Endometrial microvascular endothelial cells (primary cell): ENCODE results near the gene STX3. TPM values are rescaled to one million over a fixed set of nuclear protein-coding genes. Genes with fewer than 3 reads are reported as not detected.

ENCODE experiments used
- total RNA-seq: library from RNA; depleted of rRNA; stranded (reverse); fragments of >200 nt; gene quantifications from one replicate; pipeline ENCODE4 v1.2.3, GENCODE V29; 2015; ENCODE audit errors: inconsistent ontology term

The STX3 gene
- total RNA-seq, 1 donor from 2014 or later, result 24.4 TPM

Other genes starting within 250 kb of the STX3 start
- not detected for gene OR4D9, start 243.8 kb upstream of the STX3 start, total RNA-seq
- gene OSBP, start 139.6 kb upstream of the STX3 start, total RNA-seq, result 19.0 TPM
- gene PATL1, start 86.3 kb upstream of the STX3 start, total RNA-seq, result 11.7 TPM
- not detected for gene OR10V1, start 41.5 kb upstream of the STX3 start, total RNA-seq
- 48.8 TPM for gene MRPL16, start 55.4 kb downstream of the STX3 start, total RNA-seq
- gene CBLIF, start 90.1 kb downstream of the STX3 start, total RNA-seq, result not detected
- not detected for gene TCN1, start 111.1 kb downstream of the STX3 start, total RNA-seq
- gene OOSP3, start 123.4 kb downstream of the STX3 start, total RNA-seq, result not detected
- gene OOSP1, start 183.1 kb downstream of the STX3 start, total RNA-seq, result not detected
- not detected for gene OOSP4A, start 208.7 kb downstream of the STX3 start, total RNA-seq